Measurements from ENCODE around the gene ZSWIM1. TPM values are rescaled to one million over a fixed set of nuclear protein-coding genes. Genes with fewer than 3 reads are reported as not detected.

The ZSWIM1 gene
- total RNA-seq, 1 donor from 2014 or later: 12.6 TPM

DNA sequence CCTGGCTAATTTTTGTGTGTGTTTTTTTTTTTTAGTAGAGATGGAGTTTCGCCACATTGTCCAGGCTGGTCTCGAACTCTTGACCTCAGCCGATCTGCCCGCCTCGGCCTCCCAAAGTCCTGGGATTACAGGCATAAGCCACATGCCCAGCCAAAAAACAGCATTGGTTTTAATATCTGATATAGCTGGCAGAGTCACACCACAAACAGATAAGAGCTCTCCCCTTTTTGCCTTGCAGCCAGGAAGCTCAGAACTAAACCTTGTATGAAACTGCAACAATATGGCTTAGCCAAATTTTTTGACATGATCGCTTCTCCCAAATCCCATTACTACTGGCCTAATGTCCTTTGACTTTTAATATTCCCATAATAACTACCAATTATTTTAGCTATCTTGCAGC lies 28.7 kb upstream of the ZSWIM1 start:
- Mint-ChIP-seq H3K9me3 (ENCODE audit: unreplicated experiment) (no peaks in the 10 kb centered on the region), H3K27ac (ENCODE audit: unreplicated experiment) (no peak overlapping the region), H3K4me1 (ENCODE audit: unreplicated experiment) (peaks cover 10% of the 10 kb centered on the region), H3K36me3 (ENCODE audit: low read depth, unreplicated experiment) (peaks cover 32% of the 10 kb centered on the region), H3K4me3 (ENCODE audit: unreplicated experiment) (no peak overlapping the region), H3K27me3 (ENCODE audit: unreplicated experiment) (peaks cover 4% of the 10 kb centered on the region)
- no peak for DNase-seq (ENCODE audit: low spot score)
- TF ChIP-seq CTCF (IDR thresholded peaks at IDR 0.05; ENCODE audit: unreplicated experiment): no peak

- Mint-ChIP-seq H3K4me3 (ENCODE audit: unreplicated experiment) (no peak overlapping the region), H3K27ac (ENCODE audit: unreplicated experiment) (no peak overlapping the region)
- DNase-seq (ENCODE audit: low spot score): no peak
Observed at GRCh38 chr20:45853484-45853883, 27.5 kb upstream of the ZSWIM1 start.

DNA sequence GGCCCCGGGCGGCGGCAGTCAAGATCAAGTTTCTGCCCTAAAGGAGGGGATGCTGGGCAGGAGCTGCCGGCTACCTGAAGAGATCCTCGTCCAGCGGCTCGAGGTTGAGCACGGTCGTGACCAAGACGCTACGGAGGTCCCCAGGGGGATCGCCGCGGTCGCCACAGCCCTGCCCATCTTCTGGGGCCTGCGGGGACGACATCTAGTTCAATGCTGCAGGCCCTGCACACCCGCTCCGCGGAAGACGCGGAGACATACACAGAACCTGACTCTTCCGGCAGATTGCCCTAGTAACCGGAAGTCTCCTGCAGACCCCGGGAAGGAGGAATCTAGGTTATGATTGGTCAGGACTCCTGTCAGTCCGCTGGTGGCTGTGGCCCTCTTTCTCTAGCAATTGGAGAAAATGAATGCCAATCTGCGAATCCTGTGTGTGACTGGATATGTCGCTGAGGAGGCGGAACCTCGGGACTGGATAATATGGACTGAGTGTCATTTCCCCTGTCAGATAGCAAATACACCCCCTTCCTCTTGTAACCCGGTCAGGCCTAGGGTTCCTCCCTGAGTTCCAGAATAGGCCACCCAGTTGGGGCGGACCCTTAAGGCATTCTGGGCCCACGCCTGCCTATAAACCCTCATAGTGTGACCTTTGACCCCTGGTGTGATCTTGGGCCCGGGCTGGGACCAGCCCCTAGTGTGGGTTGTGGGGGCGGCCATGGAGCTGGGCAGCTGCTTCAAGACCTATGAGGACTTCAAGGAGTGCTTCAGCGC lies 23.7 kb upstream of the ZSWIM1 start, which contains the start of the genes ACOT8 and ZSWIM3:
Gene ACOT8 (minus strand): TSS at position 279 of the 768 bp plus-strand sequence. CDS start 77 bp downstream, at position 202.
Gene ZSWIM3 (plus strand): TSS at position 501 of the 768 bp plus-strand sequence. CDS start 212 bp downstream, at position 713.
- peak within 1 kb of the TSS; percentile 95 for H3K27ac Mint-ChIP-seq (ENCODE audit: unreplicated experiment)
- DNase-seq (ENCODE audit: low spot score): peak; percentile 94
- TF ChIP-seq CTCF (IDR thresholded peaks at IDR 0.05; ENCODE audit: unreplicated experiment): no peak
- H3K4me1 Mint-ChIP-seq (ENCODE audit: unreplicated experiment): peaks cover 18% of the 10 kb centered on the region
- H3K36me3 Mint-ChIP-seq (ENCODE audit: low read depth, unreplicated experiment): peaks cover 6% of the 10 kb centered on the region
- H3K9me3 Mint-ChIP-seq (ENCODE audit: unreplicated experiment): no peaks in the 10 kb centered on the region
- peak within 1 kb of the TSS; percentile 95 for H3K4me3 Mint-ChIP-seq (ENCODE audit: unreplicated experiment)
- H3K27me3 Mint-ChIP-seq (ENCODE audit: unreplicated experiment): peaks cover 7% of the 10 kb centered on the region

More at GRCh38 chr20:45853484-45853883, 27.5 kb upstream of the ZSWIM1 start:
- Mint-ChIP-seq H3K27me3 (ENCODE audit: unreplicated experiment) (peaks cover 7% of the 10 kb centered on the region), H3K9me3 (ENCODE audit: unreplicated experiment) (no peaks in the 10 kb centered on the region), H3K36me3 (ENCODE audit: low read depth, unreplicated experiment) (peaks cover 30% of the 10 kb centered on the region), H3K4me1 (ENCODE audit: unreplicated experiment) (peaks cover 15% of the 10 kb centered on the region)
- no peak for TF ChIP-seq CTCF (IDR thresholded peaks at IDR 0.05; ENCODE audit: unreplicated experiment)

DNA sequence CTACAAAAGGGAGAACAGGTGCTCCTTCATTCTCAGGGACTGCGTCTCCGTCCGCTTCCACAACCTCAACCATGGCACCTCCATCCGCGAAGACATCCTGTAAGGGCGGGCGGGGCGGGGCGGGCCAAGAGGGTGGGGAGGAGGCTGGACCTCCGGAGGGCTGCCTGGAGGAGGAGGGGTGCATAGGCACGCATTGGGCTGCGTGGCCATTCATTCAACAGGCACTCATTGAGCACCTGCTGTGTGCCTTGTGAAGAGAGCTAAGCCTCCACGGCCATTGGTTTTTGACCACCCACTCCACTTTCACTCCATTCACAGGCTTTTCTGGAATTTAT lies 23.2 kb upstream of the ZSWIM1 start:
- Mint-ChIP-seq H3K36me3 (ENCODE audit: low read depth, unreplicated experiment) (peaks cover 4% of the 10 kb centered on the region), H3K4me3 (ENCODE audit: unreplicated experiment) (peak overlapping the region; percentile 95), H3K27me3 (ENCODE audit: unreplicated experiment) (peaks cover 4% of the 10 kb centered on the region), H3K27ac (ENCODE audit: unreplicated experiment) (peak overlapping the region; percentile 95), H3K9me3 (ENCODE audit: unreplicated experiment) (no peaks in the 10 kb centered on the region), H3K4me1 (ENCODE audit: unreplicated experiment) (peaks cover 18% of the 10 kb centered on the region)
- TF ChIP-seq CTCF (IDR thresholded peaks at IDR 0.05; ENCODE audit: unreplicated experiment): no peak
- DNase-seq (ENCODE audit: low spot score): no peak

DNA sequence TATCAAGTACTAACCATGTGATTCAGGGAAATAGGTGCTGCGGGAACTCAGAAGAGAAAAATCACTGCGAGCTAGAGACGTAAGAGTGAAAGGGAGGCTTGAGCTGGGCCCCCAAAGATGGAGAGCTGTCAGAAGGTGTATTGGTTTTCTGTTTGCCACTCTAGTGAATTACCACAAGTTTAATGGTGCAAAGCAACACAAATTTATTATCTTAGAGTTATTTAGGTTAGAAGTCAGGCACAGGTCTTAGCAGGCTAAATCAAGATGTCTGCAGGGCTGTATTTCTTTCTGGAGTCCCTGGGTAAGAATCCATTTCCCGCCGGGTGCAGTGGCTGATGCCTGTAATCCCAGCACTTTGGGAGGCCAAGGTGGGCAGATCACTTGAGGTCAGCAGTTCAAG lies 21.1 kb upstream of the ZSWIM1 start:
- DNase-seq (ENCODE audit: low spot score): no peak
- TF ChIP-seq CTCF (IDR thresholded peaks at IDR 0.05; ENCODE audit: unreplicated experiment): no peak
- no peak overlapping the region for H3K27ac Mint-ChIP-seq (ENCODE audit: unreplicated experiment)
- peaks cover 4% of the 10 kb centered on the region for H3K27me3 Mint-ChIP-seq (ENCODE audit: unreplicated experiment)
- H3K9me3 Mint-ChIP-seq (ENCODE audit: unreplicated experiment): no peaks in the 10 kb centered on the region
- peaks cover 7% of the 10 kb centered on the region for H3K36me3 Mint-ChIP-seq (ENCODE audit: low read depth, unreplicated experiment)
- H3K4me1 Mint-ChIP-seq (ENCODE audit: unreplicated experiment): peaks cover 18% of the 10 kb centered on the region
- H3K4me3 Mint-ChIP-seq (ENCODE audit: unreplicated experiment): no peak overlapping the region
